Neutrophil (primary cell): Measurements from ENCODE around the gene SYNCRIP.
A peak's percentile ranks its signal among the peaks of the same experiment; 100 is the strongest.

Experiments used
- H3K27ac ChIP-seq: fragments of 200-600 bp; sonication (generic); 2 replicates; pipeline ENCODE4 v1.5.1; 2016; ENCODE audit warnings: mild to moderate bottlenecking, moderate library complexity
- H3K27me3 ChIP-seq: fragments of 200-600 bp; sonication (generic); 2 replicates; pipeline ENCODE4 v1.6.0; 2016; ENCODE audit warnings: mild to moderate bottlenecking
- H3K36me3 ChIP-seq: fragments of 200-600 bp; sonication (generic); 2 replicates; pipeline ENCODE4 v1.5.1; 2017
- H3K4me1 ChIP-seq, 2 experiments: fragments of 200-600 bp in 1 of 2; sonication (generic) in 1 of 2; 1 replicate in 1 of 2; 2 replicates in 1 of 2; pipeline versions ENCODE4 v1.5.1 to v1.6.1; 2013 to 2016; ENCODE audit warnings: low read depth in 1 of 2, low read length in 1 of 2, mild to moderate bottlenecking in 1 of 2, moderate library complexity in 1 of 2; ENCODE audit not compliant: control insufficient read depth in 1 of 2, insufficient read depth in 1 of 2
- H3K4me3 ChIP-seq, 2 experiments: fragments of 200-600 bp in 1 of 2; sonication (generic) in 1 of 2; 1 replicate in 1 of 2; 2 replicates in 1 of 2; pipeline ENCODE4 v1.5.1; 2013 to 2016; ENCODE audit warnings: low read depth in 1 of 2, low read length in 1 of 2, mild to moderate bottlenecking in 1 of 2, moderate library complexity in 1 of 2
- H3K9me3 ChIP-seq: fragments of 200-600 bp; sonication (generic); 2 replicates; pipeline ENCODE4 v1.5.1; 2016
- TF ChIP-seq, protein P1 (sequence below): fragments of 200-600 bp; sonication (generic); IDR thresholded peaks from 2 replicates; pipeline ENCODE4 v1.5.1; 2016; ENCODE audit warnings: antibody characterized with exemption

SYNCRIP gene

DNA sequence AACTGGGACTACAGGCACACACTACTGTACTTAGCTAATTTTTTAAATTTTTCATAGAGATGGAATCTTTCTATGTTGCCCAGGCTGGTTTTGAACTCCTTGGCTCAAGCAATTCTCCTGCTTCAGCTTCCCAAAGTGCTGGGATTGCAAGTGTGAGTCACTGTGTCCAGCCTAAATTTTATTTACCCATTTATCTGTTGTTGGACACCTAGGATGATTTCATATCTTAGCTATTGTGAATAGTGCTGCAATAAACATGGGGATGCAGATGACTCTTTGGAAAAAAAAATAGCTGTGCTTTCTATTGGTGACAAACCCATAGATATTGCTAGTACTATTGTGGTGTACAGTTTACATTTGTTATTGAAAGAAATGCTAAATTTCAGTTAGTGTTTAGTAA, 19.6 kb upstream of the SYNCRIP start:
- H3K4me3 ChIP-seq = no peak overlapping the region
- TF ChIP-seq, protein P1, sequence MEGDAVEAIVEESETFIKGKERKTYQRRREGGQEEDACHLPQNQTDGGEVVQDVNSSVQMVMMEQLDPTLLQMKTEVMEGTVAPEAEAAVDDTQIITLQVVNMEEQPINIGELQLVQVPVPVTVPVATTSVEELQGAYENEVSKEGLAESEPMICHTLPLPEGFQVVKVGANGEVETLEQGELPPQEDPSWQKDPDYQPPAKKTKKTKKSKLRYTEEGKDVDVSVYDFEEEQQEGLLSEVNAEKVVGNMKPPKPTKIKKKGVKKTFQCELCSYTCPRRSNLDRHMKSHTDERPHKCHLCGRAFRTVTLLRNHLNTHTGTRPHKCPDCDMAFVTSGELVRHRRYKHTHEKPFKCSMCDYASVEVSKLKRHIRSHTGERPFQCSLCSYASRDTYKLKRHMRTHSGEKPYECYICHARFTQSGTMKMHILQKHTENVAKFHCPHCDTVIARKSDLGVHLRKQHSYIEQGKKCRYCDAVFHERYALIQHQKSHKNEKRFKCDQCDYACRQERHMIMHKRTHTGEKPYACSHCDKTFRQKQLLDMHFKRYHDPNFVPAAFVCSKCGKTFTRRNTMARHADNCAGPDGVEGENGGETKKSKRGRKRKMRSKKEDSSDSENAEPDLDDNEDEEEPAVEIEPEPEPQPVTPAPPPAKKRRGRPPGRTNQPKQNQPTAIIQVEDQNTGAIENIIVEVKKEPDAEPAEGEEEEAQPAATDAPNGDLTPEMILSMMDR = no peak

DNA sequence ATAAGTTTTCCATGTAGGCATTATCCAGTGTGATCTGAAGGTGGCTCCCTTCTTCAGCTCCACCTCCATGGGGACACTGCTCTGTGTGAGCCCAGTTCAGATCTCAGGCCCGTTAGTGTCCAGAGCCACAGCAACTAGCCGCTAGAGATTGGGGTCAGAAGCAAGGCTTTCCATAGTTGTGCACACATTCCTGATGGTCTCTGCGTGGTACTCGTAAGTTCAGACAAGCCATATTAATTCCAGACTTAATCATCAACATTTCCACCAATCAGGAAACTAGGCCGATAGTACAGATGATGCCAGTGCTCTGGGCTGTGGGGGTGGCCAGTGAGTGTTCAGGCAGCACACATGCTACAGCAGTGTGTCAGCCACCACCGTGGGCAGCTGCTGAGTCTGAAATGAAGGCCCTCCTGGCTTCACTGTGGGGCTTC, 17.5 kb upstream of the SYNCRIP start:
- H3K4me3 ChIP-seq = no peak overlapping the region
- H3K27ac ChIP-seq = no peak overlapping the region
- no peaks in the 10 kb centered on the region for H3K27me3 ChIP-seq

More for the DNA sequence above, 19.6 kb upstream of the SYNCRIP start:
- H3K36me3 ChIP-seq = peaks cover 3% of the 10 kb centered on the region
- no peak overlapping the region for H3K27ac ChIP-seq
- no peaks in the 10 kb centered on the region for H3K9me3 ChIP-seq
- H3K4me1 ChIP-seq = no peaks in the 10 kb centered on the region
- H3K27me3 ChIP-seq = no peaks in the 10 kb centered on the region

DNA sequence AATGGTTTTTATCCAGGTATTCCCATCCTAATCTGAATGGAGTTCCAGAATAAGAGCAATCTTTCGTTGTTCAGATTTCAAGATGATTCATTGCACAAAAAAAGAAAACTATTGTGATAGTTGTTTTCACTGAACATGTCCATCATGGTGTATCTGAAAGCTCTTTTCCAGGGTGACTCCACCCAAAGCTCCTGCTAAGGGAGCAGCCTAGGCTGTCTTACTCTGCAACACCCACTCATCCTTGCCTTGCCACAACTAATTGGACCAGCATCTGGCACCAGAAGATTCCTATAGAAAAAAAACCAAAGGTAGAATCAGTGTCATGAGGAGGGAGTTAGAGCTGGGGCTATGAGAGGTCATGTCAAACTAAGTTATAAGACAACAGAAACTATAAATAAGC, 7.9 kb upstream of the SYNCRIP start:
- Histone ChIP-seq H3K9me3 (no peaks in the 10 kb centered on the region), H3K4me1 (no peaks in the 10 kb centered on the region), H3K27me3 (no peaks in the 10 kb centered on the region), H3K27ac (no peak overlapping the region), H3K36me3 (no peaks in the 10 kb centered on the region), H3K4me3 (no peak overlapping the region)
- TF ChIP-seq, protein P1 = no peak

More for the DNA sequence above, 17.5 kb upstream of the SYNCRIP start:
- Histone ChIP-seq H3K36me3 (no peaks in the 10 kb centered on the region), H3K9me3 (no peaks in the 10 kb centered on the region), H3K4me1 (no peaks in the 10 kb centered on the region)
- TF ChIP-seq, protein P1 = no peak

DNA sequence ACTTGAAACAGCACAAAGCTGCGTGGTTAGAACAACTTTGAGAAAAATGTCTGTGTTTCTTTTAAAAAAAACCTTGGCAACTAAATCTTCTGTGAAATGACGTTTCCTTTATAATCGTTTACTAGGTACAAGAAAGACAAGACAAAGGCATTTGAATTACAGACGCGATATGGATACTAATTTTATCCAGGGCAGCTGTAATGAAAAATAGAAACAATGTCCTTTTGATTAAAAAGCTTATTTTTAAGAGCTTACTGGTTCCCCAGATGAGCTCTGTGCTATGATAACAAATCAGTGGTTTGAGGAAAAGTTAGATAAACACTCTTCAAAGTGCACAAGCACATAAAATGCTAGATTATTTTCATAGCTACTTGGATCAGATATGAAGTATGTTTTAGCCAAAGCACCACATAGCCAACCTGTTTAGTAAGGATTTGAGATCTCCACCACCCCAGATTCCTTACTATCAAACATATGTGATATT, 1.6 kb upstream of the SYNCRIP start:
- Histone ChIP-seq H3K27me3 (no peaks in the 10 kb centered on the region), H3K4me1 (peaks cover 24% of the 10 kb centered on the region in 2 experiments), H3K4me3 (peak overlapping the region; percentile 92 to 93), H3K36me3 (no peaks in the 10 kb centered on the region), H3K27ac (peak overlapping the region; percentile 97), H3K9me3 (no peaks in the 10 kb centered on the region)
- TF ChIP-seq, protein P1 = no peak

DNA sequence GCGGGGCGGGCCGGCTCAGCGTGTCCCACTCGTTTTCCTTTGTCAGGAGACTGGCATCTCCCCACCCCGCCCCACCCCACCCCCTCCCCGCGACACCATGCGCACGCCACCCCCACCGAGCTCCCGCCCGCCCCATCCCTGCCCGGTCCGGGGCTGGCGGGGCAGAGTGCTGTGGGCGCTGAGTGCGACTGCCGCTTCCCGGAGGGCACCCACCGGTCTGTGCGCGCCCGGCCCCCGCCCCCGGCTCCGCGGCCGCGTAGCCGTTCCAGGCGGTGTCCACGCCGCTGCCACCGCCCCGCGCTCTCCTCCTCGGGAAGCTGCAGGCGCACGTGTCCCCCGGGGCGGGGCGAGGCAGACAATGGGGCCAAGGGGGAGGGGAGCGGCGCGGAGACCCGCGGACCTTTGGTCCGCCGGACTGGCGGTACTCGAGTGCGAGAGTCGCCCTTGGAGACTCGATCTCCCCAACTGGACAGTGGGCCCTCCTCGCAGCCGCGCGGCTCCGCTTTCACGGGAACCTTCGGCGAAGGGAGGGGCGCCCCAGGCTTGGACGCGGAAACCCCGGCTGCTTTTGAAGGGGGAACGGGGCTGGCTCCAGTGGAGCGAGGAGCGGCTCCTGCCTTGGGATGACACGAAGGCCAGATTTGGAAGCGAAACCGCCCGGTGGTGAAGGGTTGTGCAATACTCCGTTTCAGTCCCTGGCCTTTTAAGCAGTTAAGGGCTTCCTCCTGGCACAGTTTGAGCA, 1.0 kb upstream of the SYNCRIP start:
- Histone ChIP-seq H3K4me1 (peaks cover 24% of the 10 kb centered on the region in 2 experiments), H3K9me3 (no peaks in the 10 kb centered on the region), H3K4me3 (peak overlapping the region; percentile 92 to 93), H3K27me3 (no peaks in the 10 kb centered on the region), H3K27ac (peak overlapping the region; percentile 97), H3K36me3 (no peaks in the 10 kb centered on the region)
- TF ChIP-seq, protein P1 = no peak
